ENCODE measurements around the gene RGS21.

RGS21 gene

DNA sequence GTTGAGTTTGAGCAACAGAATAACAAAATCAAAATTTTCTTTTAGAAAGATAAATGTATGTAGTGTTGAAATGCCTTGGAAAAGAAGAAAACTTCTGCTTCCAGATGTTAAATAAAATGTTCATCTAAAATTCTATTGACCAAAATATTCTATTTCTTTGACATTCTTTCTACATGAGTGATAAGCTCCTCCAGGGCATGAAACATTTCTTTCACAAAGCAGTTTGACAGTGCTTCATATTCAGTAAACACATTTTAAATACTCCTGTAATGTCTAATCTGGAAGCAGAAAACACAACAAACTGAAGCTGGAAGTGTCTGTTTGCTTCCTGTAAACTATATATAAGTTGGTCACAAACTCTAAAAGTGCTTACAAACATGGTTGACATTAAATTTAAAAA is 61.5 kb downstream of the RGS21 start:
- DNase-seq (ENCODE audit: low read depth in 2 of 3, low spot score in 1 of 3): no peak

DNA sequence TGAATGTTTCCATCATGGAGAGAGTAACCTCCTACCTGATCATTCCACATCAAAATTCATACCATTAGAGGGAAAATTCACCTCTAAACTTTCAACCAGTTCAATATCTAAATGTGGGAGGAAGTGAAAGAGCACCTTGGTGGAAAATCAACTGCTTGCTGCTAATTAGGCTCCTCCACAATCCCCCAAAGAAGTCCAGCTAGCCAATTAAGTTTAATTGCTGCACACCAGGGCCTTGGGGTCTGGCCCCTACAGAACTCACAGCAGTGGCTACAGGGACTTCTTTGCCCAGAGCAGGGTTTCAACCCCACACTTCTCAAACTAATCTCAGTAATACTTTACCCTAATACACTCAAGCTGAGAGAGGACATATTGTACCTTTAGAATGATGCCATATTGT is 62.1 kb downstream of the RGS21 start:
- no peak for DNase-seq (ENCODE audit: low read depth in 2 of 3, low spot score in 1 of 3)

GRCh38 chr1:192379554-192379953 is 62.8 kb downstream of the RGS21 start:
- DNase-seq (ENCODE audit: low read depth in 2 of 3, low spot score in 1 of 3): no peak

- no peak for DNase-seq (ENCODE audit: low read depth in 2 of 3, low spot score in 1 of 3)
Measured at GRCh38 chr1:192382758-192383157, 66.0 kb downstream of the RGS21 start.

DNA sequence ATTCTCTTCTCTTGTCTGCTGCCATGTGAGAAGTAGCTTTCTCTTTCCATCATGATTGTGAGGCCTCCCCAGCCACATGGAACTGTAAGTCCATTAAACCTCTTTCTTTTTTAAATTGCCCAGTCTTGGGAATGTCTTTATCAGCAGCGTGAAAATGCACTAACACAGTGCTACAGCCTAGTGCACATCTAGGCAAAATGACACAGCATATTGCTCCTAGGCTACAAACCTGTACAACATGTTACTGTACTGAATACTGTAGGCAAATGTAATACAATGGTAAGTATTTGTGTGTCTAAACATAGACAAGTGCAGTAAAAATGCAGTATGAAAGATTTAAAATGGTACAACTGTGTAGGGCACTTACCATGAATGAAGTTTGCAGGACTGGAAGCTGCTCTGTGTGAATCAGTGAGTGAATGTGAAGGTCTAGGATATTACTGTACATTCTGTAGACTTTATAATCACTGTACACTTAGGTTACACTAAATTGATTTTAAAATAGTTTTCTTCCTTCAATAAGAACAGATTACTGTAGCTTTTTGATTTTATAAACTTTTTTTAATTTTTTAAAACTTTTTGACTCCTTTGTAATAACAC is 69.4 kb downstream of the RGS21 start:
- DNase-seq (ENCODE audit: low read depth in 2 of 3, low spot score in 1 of 3): no peak

- no peak for DNase-seq (ENCODE audit: low read depth in 2 of 3, low spot score in 1 of 3)
Measured at GRCh38 chr1:192395211-192395610, 78.4 kb downstream of the RGS21 start.

GRCh38 chr1:192395895-192396294 is 79.1 kb downstream of the RGS21 start:
- DNase-seq (ENCODE audit: low read depth in 2 of 3, low spot score in 1 of 3): no peak

GRCh38 chr1:192399161-192399560 is 82.4 kb downstream of the RGS21 start:
- DNase-seq (ENCODE audit: low read depth in 2 of 3, low spot score in 1 of 3): no peak

DNA sequence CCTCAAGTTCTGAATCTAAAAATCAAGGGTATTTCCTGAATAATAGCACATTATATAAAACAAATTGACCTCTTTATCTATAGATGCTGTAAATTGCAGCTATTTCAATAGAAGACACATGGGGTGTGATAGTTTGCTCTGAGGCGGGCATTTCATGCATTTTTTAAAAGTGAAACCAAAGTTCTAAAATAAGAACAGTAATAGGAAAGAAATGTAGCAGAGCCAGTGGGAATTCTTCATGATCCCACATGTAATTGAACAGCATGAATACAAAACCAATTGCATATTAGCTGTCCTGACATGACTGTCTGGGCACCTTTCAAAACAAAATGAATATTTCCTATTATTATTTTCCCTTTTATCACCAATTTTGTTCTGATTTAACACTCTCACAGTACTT is 85.0 kb downstream of the RGS21 start:
- no peak for DNase-seq (ENCODE audit: low read depth in 2 of 3, low spot score in 1 of 3)

DNA sequence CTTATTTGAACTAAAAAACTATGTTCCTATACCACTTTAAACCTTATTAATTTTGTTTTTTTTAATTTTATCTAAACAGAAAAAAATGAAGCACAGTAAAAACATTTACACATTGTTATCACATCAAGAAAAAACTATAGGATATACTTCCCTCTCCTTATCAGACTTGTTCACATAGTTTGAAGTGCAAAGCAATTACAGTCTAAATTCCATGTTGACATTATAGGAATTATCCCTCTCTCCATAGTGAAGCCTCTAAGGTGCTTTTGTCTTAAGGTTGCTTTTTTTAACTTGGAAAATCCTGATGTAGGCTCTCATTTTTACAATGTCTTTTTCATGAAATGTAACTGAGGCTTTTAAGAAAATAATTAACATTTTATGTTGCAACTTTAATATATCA is 85.8 kb downstream of the RGS21 start:
- no peak for DNase-seq (ENCODE audit: low read depth in 2 of 3, low spot score in 1 of 3)

DNA sequence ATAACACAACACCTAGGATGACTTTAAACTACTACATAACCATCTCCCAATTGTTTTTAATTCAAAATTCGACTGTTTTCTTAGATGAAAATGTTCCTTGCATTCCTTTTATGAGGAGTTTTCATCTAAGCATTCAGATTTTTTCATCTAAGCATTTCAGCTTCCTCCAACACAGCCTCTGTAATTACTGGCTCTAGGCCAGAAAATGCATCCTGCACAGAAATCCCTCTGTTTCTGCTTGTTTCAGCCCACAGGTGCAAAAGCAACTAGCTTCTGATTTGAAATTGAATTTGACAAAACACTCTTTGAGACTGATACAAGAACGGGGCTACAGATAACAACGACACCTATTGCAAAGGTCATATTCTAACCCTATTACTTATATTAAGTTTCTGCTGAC is 90.4 kb downstream of the RGS21 start:
- DNase-seq (ENCODE audit: low read depth in 2 of 3, low spot score in 1 of 3): no peak
